ENCODE data around the gene GJD3. TPM values are rescaled to one million over a fixed set of nuclear protein-coding genes. Genes with fewer than 3 reads are reported as not detected.

GJD3 gene
- total RNA-seq, 1 donor from 2014 or later: not detected

- ChIA-PET POLR2A (interaction anchor here (0.5 to 9.6 kb wide), 14 partner anchors 10 to 263 kb away, joined by 3 to 154 read pairs (median 4); no protein-coding TSS in a partner anchor), CTCF (interaction anchor here (0.7 to 1.2 kb wide), 5 partner anchors 11 to 40 kb away, joined by 3 to 4 read pairs (median 3); no protein-coding TSS in a partner anchor)
- Mint-ChIP-seq H3K4me1 (peaks cover 51% of the 10 kb centered on the region), H3K4me3 (peak overlapping the region; percentile 39), H3K27me3 (no peaks in the 10 kb centered on the region), H3K36me3 (ENCODE audit: low read depth) (peaks cover 9% of the 10 kb centered on the region), H3K9me3 (no peaks in the 10 kb centered on the region), H3K27ac (peak overlapping the region; percentile 64)
- no peak for TF ChIP-seq CTCF (IDR thresholded peaks at IDR 0.05)
- ATAC-seq (ENCODE audit: low read depth) (peak; percentile 35), DNase-seq (peak; percentile 74)
- intact Hi-C loops (cut with micrococcal nuclease): loop anchor here (1.0 kb wide), 3 partner anchors 8 to 12 kb away; no protein-coding TSS in a partner anchor
These were observed 50.0 kb downstream of the GJD3 start for GRCh38 chr17:40314584-40314956.

GRCh38 chr17:40313668-40314583 is 50.6 kb downstream of the GJD3 start:
- peaks cover 45% of the 10 kb centered on the region for H3K4me1 Mint-ChIP-seq

More at GRCh38 chr17:40313668-40314583, 50.6 kb downstream of the GJD3 start:
- ATAC-seq (ENCODE audit: low read depth): no peak
- POLR2A ChIA-PET: interaction anchor here (0.5 to 9.6 kb wide), 12 partner anchors 11 to 264 kb away, joined by 3 to 154 read pairs (median 3); no protein-coding TSS in a partner anchor
- TF ChIP-seq CTCF (IDR thresholded peaks at IDR 0.05): no peak
- intact Hi-C loops (cut with micrococcal nuclease): loop anchor here (1.0 kb wide), 3 partner anchors 8 to 12 kb away; no protein-coding TSS in a partner anchor
- Mint-ChIP-seq H3K27me3 (no peaks in the 10 kb centered on the region), H3K4me3 (peak overlapping the region; percentile 39), H3K27ac (peak overlapping the region; percentile 64), H3K36me3 (ENCODE audit: low read depth) (peaks cover 5% of the 10 kb centered on the region), H3K9me3 (no peaks in the 10 kb centered on the region)
- CTCF ChIA-PET: interaction anchor here (1.0 to 1.2 kb wide), 4 partner anchors 10 to 41 kb away, joined by 3 to 4 read pairs (median 4); no protein-coding TSS in a partner anchor
- DNase-seq: no peak

Other genes with a start within 250 kb of the GJD3 start
- 84.5 and 101 TPM in 2 replicates for gene MSL1, start 242.8 kb downstream of the GJD3 start, total RNA-seq
- 110 and 119 TPM in 2 replicates for gene CASC3, start 224.2 kb downstream of the GJD3 start, total RNA-seq
- gene RAPGEFL1, start 187.3 kb downstream of the GJD3 start, total RNA-seq: 4.9 and 7.0 TPM in 2 replicates
- 28.4 and 32.9 TPM in 2 replicates for gene WIPF2, start 145.4 kb downstream of the GJD3 start, total RNA-seq
- 9.2 and 9.7 TPM in 2 replicates for gene CDC6, start 76.9 kb downstream of the GJD3 start, total RNA-seq
- 71.2 and 72.5 TPM in 2 replicates for gene RARA, start 55.6 kb downstream of the GJD3 start, total RNA-seq
- gene TOP2A, start 53.2 kb upstream of the GJD3 start, total RNA-seq: 5.3 and 6.6 TPM in 2 replicates
- 17.2 and 18.0 TPM in 2 replicates for gene IGFBP4, start 78.7 kb upstream of the GJD3 start, total RNA-seq
- 0.18 TPM in 1 of 2 replicates, not detected in the other for gene TNS4, start 136.9 kb upstream of the GJD3 start, total RNA-seq
- 572 and 573 TPM in 2 replicates for gene CCR7, start 200.7 kb upstream of the GJD3 start, total RNA-seq